Pancreas (tissue), 10 donors: ENCODE data around the gene ZBED4. TPM values are rescaled to one million over a fixed set of nuclear protein-coding genes. Genes with fewer than 3 reads are reported as not detected.

Experiments
- ATAC-seq, 4 donors: fragments of 200-7000 bp; cut with Tn5 transposase; one replicate each; pipeline versions ENCODE4 v1.8.0 to v1.9.1; 2020; ENCODE audit warnings: mild to moderate bottlenecking in 4 of 4, moderate library complexity in 4 of 4
- DNase-seq, 6 donors: peaks; one replicate each; pipeline ENCODE4 v3.0.0-alpha.2; 2020
- FAIRE-seq: peaks from 2 replicates; lab custom pipeline; 2012; peaks lifted over from hg19 to GRCh38; lab: Jason Lieb, UNC
- H3K27ac ChIP-seq, 4 donors: fragments of 200-600 bp; sonication (generic); 1 replicate in 3 of 4; 2 replicates in 1 of 4; pipeline versions ENCODE4 v1.5.0 to v1.8.0; 2020
- H3K27me3 ChIP-seq, 4 donors: fragments of 200-600 bp; one replicate each; pipeline ENCODE4 v1.8.0; 2021
- H3K36me3 ChIP-seq, 3 donors: fragments of 200-600 bp; sonication (generic) in 1 of 3; one replicate each; pipeline versions ENCODE4 v1.5.0 to v1.8.0; 2020 to 2021
- H3K4me1 ChIP-seq, 3 donors: fragments of 200-600 bp; one replicate each; pipeline ENCODE4 v1.8.0; 2021
- H3K4me3 ChIP-seq, 4 donors: fragments of 200-600 bp; sonication (generic) in 2 of 4; one replicate each; pipeline versions ENCODE4 v1.5.0 to v1.8.0; 2020 to 2021
- H3K9me3 ChIP-seq, 4 donors: fragments of 200-600 bp; one replicate each; pipeline ENCODE4 v1.8.0; 2021
- CTCF ChIP-seq, 4 donors: fragments of 200-600 bp; sonication (generic) in 3 of 4; IDR thresholded peaks; one replicate each; pipeline versions ENCODE4 v1.5.0 to v1.8.0; 2021; ENCODE audit warnings: antibody characterized with exemption in 4 of 4
- WGBS, 2 donors: extraction: QIAGEN DNeasy Blood & Tissue Kit; methylation state at CpG; one replicate each; pipeline ENCODE4 v1.1.7; 2013; 5-methylcytosine and 5-hydroxymethylcytosine counted together
- intact Hi-C, 3 donors: fragments of 100-400 bp; cut with DNase I; formaldehyde crosslinking; loops; one replicate each; pipeline versions ENCODE4 v1.11.1 to v1.14.2; 2022
- polyA plus RNA-seq, 2 donors: library from polyadenylated mRNA; stranded (reverse); fragments of 200-250 nt; gene quantifications; one replicate each; pipeline ENCODE4 v1.2.3, GENCODE V29; 2013
- total RNA-seq, 6 donors: library from RNA; stranded (reverse); fragmentation: NEBNext Ultra II Directional in 4 of 6; extraction: Animal tissue kit (Norgen Biotek cat#: 25700) in 4 of 6; gene quantifications; one replicate each; pipeline versions ENCODE4 v1.2.1 to v1.2.4, GENCODE V29; 2021 to 2023
- donor health status: healthy with polysubstance abuse.
- donor health status: DM: no; HTN: no; CAD: no; lungs with moderate emphysema.
- donor health status: DM: no; HTN: no; CAD: no.
- donor health status: control.
- donor health status: control.
- donor health status: Bipolar disorder and iron deficiency.
- donor health status: DM: yes; HTN: yes; CAD: no.
- donor health status: DM: no; HTN: no; CAD: no.
- donor health status: DM: no; HTN: no; CAD: no.
- donor health status: DM: yes; HTN: yes; CAD: no.

The ZBED4 gene
- total and polyA plus RNA-seq, 8 donors = 2.4 to 7.2 (median 4.5) TPM

DNA sequence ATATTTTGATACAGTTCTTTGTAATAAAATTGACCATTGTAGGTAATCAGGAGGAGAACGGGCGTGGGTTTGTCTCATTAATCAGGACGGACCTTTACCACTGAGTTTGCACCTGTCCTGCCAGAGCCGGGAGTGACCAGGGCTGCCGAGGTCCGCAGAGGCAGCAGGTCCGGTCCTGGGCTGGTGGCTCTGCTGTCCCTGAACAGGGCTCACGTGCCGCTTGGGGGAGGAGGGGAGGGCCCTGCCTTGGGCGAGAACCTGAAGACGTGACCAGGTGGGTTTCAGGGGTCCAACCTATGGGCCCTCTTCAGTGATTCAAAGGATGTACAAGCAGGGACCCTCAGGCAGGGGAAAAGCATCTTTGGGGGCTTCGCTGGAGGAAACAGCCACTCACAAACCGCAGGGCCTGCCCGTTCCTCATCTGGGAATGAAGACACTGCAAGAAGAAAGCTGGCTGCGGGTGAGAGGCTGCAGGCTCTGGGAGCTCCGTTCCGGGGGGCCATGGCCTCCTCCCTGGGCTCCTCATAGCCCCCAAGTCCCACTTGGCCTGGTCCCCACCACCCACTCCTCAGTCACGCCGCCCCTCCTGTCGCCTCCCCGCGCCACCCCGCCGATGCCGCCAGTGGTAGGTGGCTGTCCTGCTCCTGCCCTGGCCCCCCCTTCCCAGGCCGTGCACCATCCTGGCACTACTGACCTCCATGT lies 74.0 kb downstream of the ZBED4 start:
- no peak for TF ChIP-seq CTCF (IDR thresholded peaks at IDR 0.05)
- intact Hi-C loops = loop anchor here (2.0 to 10.0 kb wide), 2 partner anchors 103 to 107 kb away; no protein-coding TSS in a partner anchor
- Histone ChIP-seq H3K9me3 (no peaks in the 10 kb centered on the region), H3K27me3 (no peaks in the 10 kb centered on the region), H3K27ac (no peak overlapping the region), H3K36me3 (peaks cover 0 to 16% (median 0%) of the 10 kb centered on the region in 3 donors), H3K4me1 (no peaks in the 10 kb centered on the region), H3K4me3 (no peak overlapping the region)
- peak in 3 of 6 donors; percentile 35 to 76 (median 59) for DNase-seq
- 90 to 94% methylated on average over 19 to 26 of the region's 26 CpGs for WGBS, 2 donors
- FAIRE-seq = no peak
- ATAC-seq = no peak

- FAIRE-seq (no peak), DNase-seq (peak in 2 of 6 donors; percentile 47 to 75), ATAC-seq (no peak)
- TF ChIP-seq CTCF (IDR thresholded peaks at IDR 0.05) = no peak
- Histone ChIP-seq H3K4me1 (no peaks in the 10 kb centered on the region), H3K4me3 (no peak overlapping the region), H3K36me3 (peaks cover 0 to 15% (median 0%) of the 10 kb centered on the region in 3 donors), H3K27me3 (no peaks in the 10 kb centered on the region), H3K9me3 (no peaks in the 10 kb centered on the region), H3K27ac (no peak overlapping the region)
- WGBS, 2 donors = 85 to 88% methylated on average over 7 to 8 of the region's 8 CpGs
- intact Hi-C loops = loop anchor here (2.0 to 10.0 kb wide), 2 partner anchors 103 to 107 kb away; no protein-coding TSS in a partner anchor
Observed at GRCh38 chr22:49928185-49928495, 74.5 kb downstream of the ZBED4 start.

DNA sequence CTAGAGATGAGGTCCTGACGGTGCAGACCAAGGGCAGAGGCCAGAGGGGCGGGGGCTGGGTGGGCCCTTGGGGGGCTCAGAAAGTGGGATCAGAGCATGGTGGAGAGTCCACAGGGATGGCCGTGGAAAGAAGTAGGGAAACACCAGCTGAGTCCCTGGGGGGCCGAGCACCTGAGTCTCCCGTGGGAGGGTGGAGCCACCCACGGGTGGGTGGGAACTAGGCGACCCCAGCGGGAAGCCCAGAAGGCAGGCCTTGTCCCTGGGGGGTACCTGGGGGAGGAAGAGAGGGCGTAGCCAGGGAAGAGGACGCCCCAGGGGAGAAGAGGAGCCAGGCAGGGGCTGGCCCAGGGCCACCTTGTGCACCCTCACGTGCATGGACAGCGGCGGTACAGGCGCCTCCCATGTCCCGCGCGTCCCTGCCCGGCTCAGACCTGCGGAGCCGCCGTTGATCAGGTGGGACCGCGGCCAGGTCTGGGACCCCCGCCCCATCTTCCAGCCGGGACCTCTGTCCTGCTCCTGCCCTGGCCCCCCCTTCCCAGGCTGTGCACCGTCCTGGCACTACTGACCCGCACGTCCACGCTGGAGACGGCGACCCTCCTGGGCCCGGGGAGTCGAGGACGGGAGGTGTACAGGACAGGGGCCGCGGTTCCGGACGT lies 75.0 kb downstream of the ZBED4 start:
- 29 to 36% methylated on average over 34 to 38 of the region's 38 CpGs for WGBS, 2 donors
- H3K36me3 ChIP-seq = peaks cover 0 to 10% (median 0%) of the 10 kb centered on the region in 3 donors
- TF ChIP-seq CTCF (IDR thresholded peaks at IDR 0.05) = no peak
- H3K9me3 ChIP-seq = no peaks in the 10 kb centered on the region
- intact Hi-C loops = loop anchor here (2.0 to 10.0 kb wide), 2 partner anchors 102 to 106 kb away; no protein-coding TSS in a partner anchor
- no peak for ATAC-seq
- H3K27ac ChIP-seq = no peak overlapping the region
- no peaks in the 10 kb centered on the region for H3K27me3 ChIP-seq
- no peak overlapping the region for H3K4me3 ChIP-seq
- peaks cover under 1 to 2% (median 1%) of the 10 kb centered on the region in 3 donors for H3K4me1 ChIP-seq
- FAIRE-seq = no peak
- peak in 3 of 6 donors; percentile 17 to 89 (median 61) for DNase-seq

- no peak for FAIRE-seq
- WGBS, 2 donors = 4 to 7% methylated on average over 33 to 75 of the region's 75 CpGs
- peak; percentile 74 to 92 (median 82) for TF ChIP-seq CTCF (IDR thresholded peaks at IDR 0.05)
- peaks cover 6 to 8% (median 7%) of the 10 kb centered on the region in 3 donors for H3K4me1 ChIP-seq
- ATAC-seq = peak; percentile 61 to 78 (median 65)
- no peaks in the 10 kb centered on the region for H3K27me3 ChIP-seq
- H3K4me3 ChIP-seq = no peak overlapping the region
- intact Hi-C loops = loop anchor here (2.0 to 10.0 kb wide), 2 partner anchors 101 to 105 kb away; no protein-coding TSS in a partner anchor
- H3K27ac ChIP-seq = no peak overlapping the region
- H3K9me3 ChIP-seq = no peaks in the 10 kb centered on the region
- DNase-seq = peak; percentile 47 to 96 (median 82)
- H3K36me3 ChIP-seq = peaks cover 0 to 9% (median 0%) of the 10 kb centered on the region in 3 donors
Observed at GRCh38 chr22:49929211-49929979, 75.8 kb downstream of the ZBED4 start.
